GM12878 (cell line): ENCODE measurements around the gene TBXAS1.
"Not testable (repeated sequence)": the region's sequence is repeated elsewhere in the genome, so short reads cannot be mapped to it uniquely, and the experiment has no call there.

Experiments
- EP300 ChIP-seq, 2 experiments: fragments of 150-350 bp in 1 of 2; IDR thresholded peaks; 2 replicates each; pipeline ENCODE4 v1.6.1; 2011 to 2012; ENCODE audit warnings: low read depth in 2 of 2, low read length in 2 of 2, borderline replicate concordance in 1 of 2, improper control_type of control experiment in 1 of 2, inconsistent platforms in 1 of 2; ENCODE audit not compliant: control insufficient read depth in 1 of 2
- GABPA ChIP-seq: IDR thresholded peaks from 2 replicates; pipeline ENCODE4 v1.6.1; 2014; ENCODE audit warnings: antibody characterized with exemption, low read depth, mild to moderate bottlenecking, inconsistent platforms

DNA sequence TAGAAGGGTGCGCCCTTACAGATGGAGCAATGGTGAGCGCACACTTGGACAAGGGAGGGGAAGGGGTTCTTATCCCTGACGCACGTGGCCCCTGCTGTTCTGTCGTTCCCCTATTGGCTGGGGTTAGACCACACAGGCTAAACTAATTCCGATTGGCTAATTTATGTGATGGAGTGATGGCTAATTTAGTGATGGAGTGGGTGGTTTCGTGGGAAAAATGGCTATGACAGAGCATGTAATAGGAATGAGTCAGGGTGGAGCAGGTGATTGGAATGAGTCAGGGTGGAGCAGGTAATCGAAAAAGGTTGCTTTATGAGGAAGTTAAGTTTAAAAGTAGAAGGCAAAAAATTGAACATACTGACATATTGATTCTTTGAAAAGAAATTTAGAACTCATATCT lies 100.2 kb downstream of the TBXAS1 start:
- TF ChIP-seq GABPA; EP300 (IDR thresholded peaks at IDR 0.05; ENCODE audit: borderline replicate concordance in 1 of 2, control insufficient read depth in 1 of 2, low read depth in 2 of 2, low read length in 2 of 2): not testable (repeated sequence)
